Measurements from ENCODE around the gene GNB1L.

The GNB1L gene

DNA sequence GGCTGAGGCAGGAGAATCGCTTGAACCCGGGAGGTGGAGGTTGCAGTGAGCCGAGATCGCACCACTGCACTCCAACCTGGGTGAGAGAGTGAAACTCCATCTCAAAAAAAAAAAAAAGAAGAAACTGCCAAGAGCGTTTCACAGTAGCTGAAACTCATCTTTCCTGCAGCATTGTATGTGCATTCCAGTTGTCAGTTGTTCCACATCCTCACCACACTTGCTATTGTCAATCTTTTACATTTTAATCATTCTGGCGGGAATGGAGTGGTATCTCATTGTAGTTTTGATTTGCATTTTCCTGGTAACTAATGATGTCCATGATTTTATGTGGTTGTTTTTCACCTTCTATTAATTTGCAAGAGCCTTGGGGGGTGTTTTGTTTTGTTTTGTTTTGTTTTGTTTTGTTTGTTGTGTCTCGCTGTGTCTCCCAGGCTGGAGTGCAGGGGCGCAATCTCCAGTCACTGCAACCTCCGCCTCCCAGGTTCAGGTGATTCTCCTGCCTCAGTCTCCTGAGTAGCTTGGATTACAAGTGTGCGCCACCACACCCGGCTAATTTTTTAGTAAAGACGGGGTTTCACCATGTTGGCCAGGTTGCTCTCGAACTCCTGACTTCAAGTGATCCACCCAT lies 8.1 kb upstream of the GNB1L start:
- H3K27ac ChIP-seq: no peak overlapping the region
- no peaks in the 10 kb centered on the region for H3K9me3 ChIP-seq (ENCODE audit: low read depth, low read length)
- no peak overlapping the region for H3K4me3 ChIP-seq
- no peaks in the 10 kb centered on the region for H3K36me3 ChIP-seq (ENCODE audit: insufficient read depth, low read length)
- no peak for TF ChIP-seq EZH2 (IDR thresholded peaks at IDR 0.05)
- TF ChIP-seq FOXP2 (optimal IDR thresholded peaks at IDR 0.05; ENCODE audit: control extremely low read depth, extremely low read length, insufficient read depth): no peak
- TF ChIP-seq POLR2AphosphoS5 (IDR thresholded peaks at IDR 0.05; ENCODE audit: borderline replicate concordance, low read depth, low read length): no peak
- DNase-seq (ENCODE audit: low read depth, low spot score): no peak
- H3K9ac ChIP-seq (ENCODE audit: insufficient read length): no peak overlapping the region

DNA sequence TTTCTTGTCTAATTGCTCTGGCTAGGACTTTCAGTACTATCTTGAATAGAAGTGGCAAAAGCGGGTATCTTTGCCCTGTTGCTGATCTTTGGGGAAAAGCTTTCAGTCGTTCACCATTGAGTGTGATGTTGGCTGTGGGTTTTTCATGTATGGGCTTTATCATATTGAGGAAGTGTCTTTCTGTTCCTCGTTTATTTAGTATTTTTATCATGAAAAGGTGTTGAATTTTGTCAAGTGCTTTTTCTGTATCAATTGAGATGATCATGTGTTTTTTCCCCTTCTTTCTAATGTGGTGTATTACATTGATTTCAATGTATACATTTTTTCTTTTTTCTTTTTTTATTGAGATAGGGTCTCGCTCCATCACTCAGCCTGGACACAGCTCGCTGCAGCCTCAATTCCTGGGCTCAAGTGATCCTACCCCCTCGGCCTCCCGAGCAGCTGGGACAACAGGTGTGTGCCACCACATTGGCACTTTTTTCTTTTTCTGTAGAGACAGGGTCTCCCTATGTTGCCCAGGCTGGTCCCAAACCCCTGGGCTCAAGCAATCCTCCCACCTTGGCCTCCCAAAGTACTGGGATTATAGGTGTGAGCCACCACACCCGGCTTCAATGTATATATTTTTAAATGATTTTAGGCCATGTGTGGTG lies 5.3 kb upstream of the GNB1L start:
- TF ChIP-seq EZH2 (IDR thresholded peaks at IDR 0.05): no peak
- no peak for TF ChIP-seq POLR2AphosphoS5 (IDR thresholded peaks at IDR 0.05; ENCODE audit: borderline replicate concordance, low read depth, low read length)
- no peak for TF ChIP-seq FOXP2 (optimal IDR thresholded peaks at IDR 0.05; ENCODE audit: control extremely low read depth, extremely low read length, insufficient read depth)
- Histone ChIP-seq H3K4me3 (no peak overlapping the region), H3K27ac (no peak overlapping the region), H3K9ac (ENCODE audit: insufficient read length) (no peak overlapping the region), H3K9me3 (ENCODE audit: low read depth, low read length) (no peaks in the 10 kb centered on the region), H3K36me3 (ENCODE audit: insufficient read depth, low read length) (no peaks in the 10 kb centered on the region)
- DNase-seq (ENCODE audit: low read depth, low spot score): no peak

DNA sequence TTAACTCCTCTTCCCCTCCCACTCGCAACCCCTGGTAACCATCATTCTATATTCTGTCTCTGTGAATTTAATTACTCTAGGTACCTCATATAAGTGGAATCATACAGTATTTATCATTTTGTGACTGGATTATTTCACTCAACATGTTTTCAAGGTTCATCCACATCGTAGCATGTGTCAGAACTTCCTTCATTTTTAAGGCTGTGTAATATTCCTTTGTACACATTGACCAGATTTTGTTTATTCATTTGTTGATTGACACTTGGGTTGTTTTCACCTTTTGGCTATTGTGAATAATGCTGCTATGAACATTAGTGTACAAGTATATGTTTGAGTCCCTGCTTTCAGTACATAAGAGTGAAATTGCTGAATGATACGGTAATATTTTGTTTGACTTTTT lies 2.7 kb upstream of the GNB1L start:
- no peak for TF ChIP-seq FOXP2 (optimal IDR thresholded peaks at IDR 0.05; ENCODE audit: control extremely low read depth, extremely low read length, insufficient read depth)
- TF ChIP-seq POLR2AphosphoS5 (IDR thresholded peaks at IDR 0.05; ENCODE audit: borderline replicate concordance, low read depth, low read length): no peak
- no peak for TF ChIP-seq EZH2 (IDR thresholded peaks at IDR 0.05)
- Histone ChIP-seq H3K27ac (no peak overlapping the region), H3K9ac (ENCODE audit: insufficient read length) (no peak overlapping the region), H3K9me3 (ENCODE audit: low read depth, low read length) (no peaks in the 10 kb centered on the region), H3K4me3 (no peak overlapping the region), H3K36me3 (ENCODE audit: insufficient read depth, low read length) (peaks cover 6% of the 10 kb centered on the region; the same call in 1 of the 2 replicates)
- no peak for DNase-seq (ENCODE audit: low read depth, low spot score)

DNA sequence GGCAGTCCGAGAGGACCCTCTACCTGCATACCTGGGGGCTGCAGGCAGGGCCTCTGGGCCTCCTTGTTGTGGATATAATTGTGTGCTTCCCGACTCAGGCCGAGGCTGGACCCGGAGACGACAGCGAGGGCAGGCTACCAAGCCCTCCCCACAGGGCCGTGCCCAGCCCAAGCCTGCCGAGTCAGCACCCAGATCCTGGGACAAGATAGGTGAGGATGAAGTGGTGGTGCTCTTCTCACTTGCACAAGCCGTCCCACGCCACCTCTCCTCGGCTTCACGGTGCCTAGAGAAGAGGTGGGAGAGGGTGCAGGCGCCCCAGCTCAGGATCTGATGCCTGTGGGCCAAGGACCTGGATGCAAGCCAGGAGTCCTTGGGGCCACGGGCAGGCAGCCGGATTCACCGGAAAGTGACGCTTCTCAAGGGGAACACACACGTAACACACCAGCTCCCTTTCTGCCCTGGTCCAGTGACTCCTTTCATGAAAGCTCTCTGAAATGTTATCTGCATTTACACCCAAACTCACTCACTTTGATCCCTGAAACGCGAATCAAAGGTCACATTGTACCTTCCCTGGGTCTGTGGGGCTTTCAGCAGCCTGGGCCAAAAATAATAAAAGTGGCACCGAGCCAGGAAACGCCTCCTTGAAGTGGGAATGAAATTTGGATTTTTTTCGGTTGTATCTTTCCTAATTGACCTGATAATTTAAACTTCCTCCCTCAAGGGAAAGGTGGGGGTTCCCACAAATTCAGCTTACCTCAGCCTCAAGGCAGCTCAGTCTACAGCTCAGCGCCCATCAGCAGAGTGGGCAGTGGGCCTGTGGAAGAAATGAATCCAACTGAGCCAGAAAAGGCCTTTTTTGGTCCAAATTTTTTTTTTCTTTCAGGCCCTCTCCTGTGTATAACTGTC lies 1.1 kb upstream of the GNB1L start:
- no peak for DNase-seq (ENCODE audit: low read depth, low spot score)
- peak overlapping the region; percentile 94 for H3K9ac ChIP-seq (ENCODE audit: insufficient read length)
- peak overlapping the region; percentile 94 for H3K4me3 ChIP-seq
- no peaks in the 10 kb centered on the region for H3K9me3 ChIP-seq (ENCODE audit: low read depth, low read length)
- H3K36me3 ChIP-seq (ENCODE audit: insufficient read depth, low read length): peaks cover 22% of the 10 kb centered on the region
- no peak for TF ChIP-seq FOXP2 (optimal IDR thresholded peaks at IDR 0.05; ENCODE audit: control extremely low read depth, extremely low read length, insufficient read depth)
- peak; percentile 59 for TF ChIP-seq POLR2AphosphoS5 (IDR thresholded peaks at IDR 0.05; ENCODE audit: borderline replicate concordance, low read depth, low read length)
- peak overlapping the region; percentile 85 for H3K27ac ChIP-seq

DNA sequence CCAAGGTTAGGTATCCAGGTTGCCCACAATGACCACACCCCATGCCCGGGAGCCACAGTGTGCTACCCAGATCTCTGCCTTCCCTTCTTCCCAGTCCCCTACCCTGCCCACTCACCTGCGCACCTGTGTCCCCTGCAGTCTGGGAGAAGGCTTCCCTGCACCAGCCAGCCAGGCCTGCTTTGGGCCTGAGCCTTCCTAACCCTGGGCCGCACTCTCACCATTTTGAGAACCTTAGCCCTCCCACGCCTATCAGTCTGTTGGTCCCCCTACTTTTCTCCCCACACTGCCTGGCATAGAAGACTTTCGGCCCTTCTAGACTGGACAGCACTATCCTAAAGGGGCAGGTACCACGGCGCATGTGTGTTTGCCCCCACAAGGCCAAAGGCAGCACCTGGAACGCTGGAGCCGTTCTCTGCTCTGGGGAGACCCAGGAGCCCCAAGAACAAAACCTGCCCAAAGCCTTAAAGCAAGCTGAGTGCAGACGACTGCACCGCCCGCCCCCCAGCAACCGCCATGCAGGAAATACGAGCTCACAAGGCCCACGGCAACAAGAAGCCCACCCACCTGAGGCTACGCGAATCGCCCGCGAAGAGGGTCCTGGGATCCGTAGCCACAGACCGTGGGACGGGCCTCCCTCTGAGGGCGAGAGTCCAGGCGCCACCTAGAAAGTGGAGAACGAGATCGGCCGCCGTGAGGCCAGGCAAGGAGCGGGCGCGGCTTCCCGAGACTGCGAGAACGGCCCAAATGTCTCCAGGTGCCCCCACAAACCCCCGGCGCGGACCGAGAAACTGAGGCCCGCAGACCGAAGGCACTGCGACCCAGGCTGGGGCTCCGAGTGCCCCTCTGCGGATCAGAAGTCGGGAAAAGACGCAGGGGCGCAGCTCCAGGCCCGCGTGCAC lies 546 bp downstream of the GNB1L start:
- Histone ChIP-seq H3K4me3 (peak overlapping the region; percentile 94), H3K36me3 (ENCODE audit: insufficient read depth, low read length) (peaks cover 29% of the 10 kb centered on the region), H3K9me3 (ENCODE audit: low read depth, low read length) (no peaks in the 10 kb centered on the region), H3K27ac (peak overlapping the region; percentile 45; the same call in 1 of the 2 replicates), H3K9ac (ENCODE audit: insufficient read length) (peak overlapping the region; percentile 92)
- no peak for DNase-seq (ENCODE audit: low read depth, low spot score)
- TF ChIP-seq POLR2AphosphoS5 (IDR thresholded peaks at IDR 0.05; ENCODE audit: borderline replicate concordance, low read depth, low read length): no peak
- no peak for TF ChIP-seq FOXP2 (optimal IDR thresholded peaks at IDR 0.05; ENCODE audit: control extremely low read depth, extremely low read length, insufficient read depth)
- TF ChIP-seq EZH2 (IDR thresholded peaks at IDR 0.05): no peak

DNA sequence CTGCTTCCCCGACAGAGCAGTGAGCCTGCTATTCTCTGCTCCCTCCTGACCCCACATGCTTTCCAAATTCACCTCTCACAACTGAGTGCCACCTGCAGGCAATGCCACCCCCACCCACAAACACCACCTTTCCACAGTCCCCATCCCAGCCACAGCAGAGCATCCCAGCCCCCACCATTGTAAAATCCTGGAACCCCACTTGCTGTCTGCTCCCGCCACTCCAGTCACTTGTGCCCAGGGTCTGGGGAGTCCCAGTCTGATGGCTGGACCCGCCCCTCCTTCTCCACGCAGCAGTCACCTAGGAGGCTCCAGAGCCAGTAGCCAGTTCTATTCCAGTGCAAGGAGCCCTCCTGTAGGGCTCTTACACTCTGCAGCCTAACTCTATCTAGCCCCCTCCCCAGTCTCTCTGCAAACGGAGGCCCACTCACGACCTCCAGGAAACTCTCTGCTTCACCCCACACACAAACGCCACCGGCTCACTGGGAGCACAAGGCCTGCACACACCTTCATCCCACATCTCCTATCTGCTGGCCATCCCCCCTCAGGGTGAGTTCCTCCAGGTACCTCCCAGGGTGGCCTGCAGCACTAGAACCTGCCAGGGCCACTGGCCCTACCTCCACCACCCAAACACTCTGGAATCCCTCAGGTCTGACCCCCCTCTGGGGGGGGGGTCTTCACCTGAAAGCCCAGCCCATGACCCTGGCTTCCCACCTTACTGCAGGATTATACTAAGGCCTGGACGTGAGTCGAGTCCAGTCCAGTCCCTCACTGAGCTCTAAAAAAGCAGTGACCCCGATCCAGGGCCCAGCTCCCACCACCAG lies 1.4 kb downstream of the GNB1L start:
- Histone ChIP-seq H3K27ac (no peak overlapping the region), H3K36me3 (ENCODE audit: insufficient read depth, low read length) (peaks cover 29% of the 10 kb centered on the region), H3K9ac (ENCODE audit: insufficient read length) (peak overlapping the region; percentile 92), H3K4me3 (peak overlapping the region; percentile 94), H3K9me3 (ENCODE audit: low read depth, low read length) (no peaks in the 10 kb centered on the region)
- DNase-seq (ENCODE audit: low read depth, low spot score): no peak
- no peak for TF ChIP-seq POLR2AphosphoS5 (IDR thresholded peaks at IDR 0.05; ENCODE audit: borderline replicate concordance, low read depth, low read length)
- no peak for TF ChIP-seq EZH2 (IDR thresholded peaks at IDR 0.05)
- TF ChIP-seq FOXP2 (optimal IDR thresholded peaks at IDR 0.05; ENCODE audit: control extremely low read depth, extremely low read length, insufficient read depth): no peak

DNA sequence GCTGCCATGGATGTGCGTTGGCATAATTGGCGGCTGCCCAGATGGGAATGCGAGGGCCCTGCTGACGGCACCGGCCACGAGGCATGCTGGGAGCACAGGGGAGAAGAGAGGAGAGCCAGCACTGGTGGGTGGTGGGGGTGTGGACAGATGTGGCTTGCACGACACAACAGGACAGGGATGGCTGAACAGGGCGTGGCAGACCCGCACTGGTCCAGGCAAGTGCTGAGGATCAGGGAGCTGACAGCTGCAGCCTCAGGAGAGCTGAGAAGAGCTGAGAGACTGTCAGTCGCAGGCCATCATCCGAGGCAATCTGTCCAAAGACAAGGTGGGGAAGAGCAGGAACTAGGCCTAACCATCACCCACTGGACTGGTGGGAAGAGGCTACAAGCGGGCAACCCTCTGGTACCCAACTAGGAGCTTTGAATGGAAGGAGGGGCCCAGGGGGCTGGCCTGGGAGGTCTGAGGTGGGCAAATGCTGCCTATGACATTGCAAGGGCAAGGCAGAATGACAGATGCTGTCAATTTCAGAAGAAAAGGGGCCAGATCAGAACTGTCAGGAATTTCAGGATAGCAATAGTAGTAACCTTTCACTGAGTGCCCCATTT lies 2.4 kb downstream of the GNB1L start:
- H3K27ac ChIP-seq: no peak overlapping the region
- H3K4me3 ChIP-seq: peak overlapping the region; percentile 94; the same call in 1 of the 2 replicates
- no peak for DNase-seq (ENCODE audit: low read depth, low spot score)
- TF ChIP-seq EZH2 (IDR thresholded peaks at IDR 0.05) (no peak), FOXP2 (optimal IDR thresholded peaks at IDR 0.05; ENCODE audit: control extremely low read depth, extremely low read length, insufficient read depth) (no peak), POLR2AphosphoS5 (IDR thresholded peaks at IDR 0.05; ENCODE audit: borderline replicate concordance, low read depth, low read length) (no peak)
- H3K36me3 ChIP-seq (ENCODE audit: insufficient read depth, low read length): peaks cover 31% of the 10 kb centered on the region
- no peaks in the 10 kb centered on the region for H3K9me3 ChIP-seq (ENCODE audit: low read depth, low read length)
- H3K9ac ChIP-seq (ENCODE audit: insufficient read length): no peak overlapping the region

All from SK-N-MC (cell line).